HG02870 (cell line): ENCODE data around the gene PXDC1.
"Not testable (repeated sequence)": the region's sequence is repeated elsewhere in the genome, so short reads cannot be mapped to it uniquely, and the experiment has no call there.

Source experiments
- ATAC-seq: cut with Tn5 transposase; IDR thresholded peaks from one replicate; pipeline ENCODE4 v1.9.1; 2021; ENCODE audit warnings: mild to moderate bottlenecking, moderate library complexity; ENCODE audit not compliant: unreplicated experiment

PXDC1 gene

GRCh38 chr6:3762852-3763251 is 11.3 kb upstream of the PXDC1 start:
- ATAC-seq: no peak

- ATAC-seq: no peak
These were observed 10.8 kb upstream of the PXDC1 start for GRCh38 chr6:3762359-3762758.

- ATAC-seq: no peak
These were observed 10.4 kb upstream of the PXDC1 start for GRCh38 chr6:3761989-3762270.

GRCh38 chr6:3759646-3760232 is 8.2 kb upstream of the PXDC1 start:
- no peak for ATAC-seq

GRCh38 chr6:3758842-3759144 is 7.3 kb upstream of the PXDC1 start:
- no peak for ATAC-seq

- ATAC-seq: not testable (repeated sequence)
These were observed 6.7 kb upstream of the PXDC1 start for GRCh38 chr6:3757998-3758841.

- no peak for ATAC-seq
These were observed 5.7 kb upstream of the PXDC1 start for GRCh38 chr6:3757241-3757641.

- no peak for ATAC-seq
These were observed 5.0 kb upstream of the PXDC1 start for GRCh38 chr6:3756546-3756945.

GRCh38 chr6:3755637-3756545 is 4.4 kb upstream of the PXDC1 start:
- ATAC-seq: no peak

- no peak for ATAC-seq
These were observed 3.3 kb upstream of the PXDC1 start for GRCh38 chr6:3754776-3755175.

GRCh38 chr6:3754032-3754725 is 2.7 kb upstream of the PXDC1 start:
- not testable (repeated sequence) for ATAC-seq

GRCh38 chr6:3753228-3753835 is 1.8 kb upstream of the PXDC1 start:
- ATAC-seq: no peak

GRCh38 chr6:3752531-3753227 is 1.2 kb upstream of the PXDC1 start:
- no peak for ATAC-seq

- peak; percentile 63 for ATAC-seq
These were observed 417 bp upstream of the PXDC1 start for GRCh38 chr6:3751730-3752530.

- ATAC-seq: no peak
These were observed 1.0 kb downstream of the PXDC1 start for GRCh38 chr6:3750317-3751076.

GRCh38 chr6:3749977-3750316 is 1.6 kb downstream of the PXDC1 start:
- no peak for ATAC-seq

GRCh38 chr6:3749067-3749841 is 2.3 kb downstream of the PXDC1 start:
- no peak for ATAC-seq
